Uterus (tissue), 4 donors: ENCODE measurements around the gene NATD1. TPM values are rescaled to one million over a fixed set of nuclear protein-coding genes. Genes with fewer than 3 reads are reported as not detected.

Experiments used
- DNase-seq, 2 donors: peaks; one replicate each; pipeline ENCODE4 v3.0.0-alpha.2; 2019 to 2020
- H3K27ac ChIP-seq, 2 donors: fragments of 200-600 bp; sonication (generic); 1 replicate in 1 of 2; 2 replicates in 1 of 2; pipeline ENCODE4 v1.5.1; 2016 to 2018
- H3K27me3 ChIP-seq, 2 donors: fragments of 200-600 bp; sonication (generic); one replicate each; pipeline ENCODE4 v1.5.1; 2018 to 2019; ENCODE audit warnings: control low read depth in 1 of 2
- H3K36me3 ChIP-seq, 2 donors: fragments of 200-600 bp; sonication (generic); one replicate each; pipeline ENCODE4 v1.5.1; 2019; ENCODE audit warnings: control low read depth in 1 of 2
- H3K4me1 ChIP-seq, 2 donors: fragments of 200-600 bp; sonication (generic); one replicate each; pipeline ENCODE4 v1.5.1; 2018 to 2019; ENCODE audit warnings: control low read depth in 1 of 2
- H3K4me3 ChIP-seq, 2 donors: fragments of 200-600 bp; sonication (generic); 1 replicate in 1 of 2; 2 replicates in 1 of 2; pipeline ENCODE4 v1.5.1; 2018 to 2019; ENCODE audit warnings: mild to moderate bottlenecking in 1 of 2
- H3K9me3 ChIP-seq, 2 donors: fragments of 200-600 bp; sonication (generic); one replicate each; pipeline ENCODE4 v1.5.1; 2019; ENCODE audit warnings: control low read depth in 1 of 2
- CTCF ChIP-seq, 4 experiments: fragments of 200-600 bp in 2 of 4; fragments of 450-650 bp in 2 of 4; sonication (generic) in 2 of 4; IDR thresholded peaks; one replicate each; pipeline ENCODE4 v1.5.1; 2016 to 2019; ENCODE audit warnings: antibody characterized with exemption in 4 of 4, mild to moderate bottlenecking in 2 of 4, moderate library complexity in 1 of 4
- POLR2A ChIP-seq, 2 donors: fragments of 450-650 bp; IDR thresholded peaks; one replicate each; pipeline ENCODE4 v1.6.1; 2016; ENCODE audit warnings: antibody characterized with exemption in 2 of 2, mild to moderate bottlenecking in 1 of 2, moderate library complexity in 1 of 2
- intact Hi-C: fragments of 100-400 bp; cut with DNase I; formaldehyde crosslinking; loops from one replicate; pipeline ENCODE4 v1.15.1; 2023; ENCODE audit warnings: low total_unique reads
- total RNA-seq, 4 donors: library from RNA; depleted of rRNA in 3 of 4; stranded (reverse); fragments of >200 nt in 3 of 4; gene quantifications; one replicate each; pipeline versions ENCODE4 v1.1.0 to v1.2.4, GENCODE V29; 2014 to 2023
- donor health status: DM: yes; HTN: yes; CAD: no.

The NATD1 gene
- total RNA-seq, 4 donors from 2014 or later: 2.1 to 4.9 (median 3.8) TPM

GRCh38 chr17:21282231-21282630 lies 29.0 kb upstream of the NATD1 start:
- Histone ChIP-seq H3K27ac (peak overlapping the region; percentile 70 to 78), H3K27me3 (no peaks in the 10 kb centered on the region), H3K9me3 (no peaks in the 10 kb centered on the region), H3K36me3 (no peaks in the 10 kb centered on the region), H3K4me1 (peaks cover 7 to 12% of the 10 kb centered on the region in 2 donors), H3K4me3 (no peak overlapping the region)
- intact Hi-C loops: no loop called here
- peak; percentile 65 to 78 for DNase-seq
- TF ChIP-seq POLR2A (IDR thresholded peaks at IDR 0.05) (no peak), CTCF (IDR thresholded peaks at IDR 0.05) (no peak)

- Histone ChIP-seq H3K27ac (no peak overlapping the region), H3K4me1 (peaks cover 0 to 13% of the 10 kb centered on the region in 2 donors), H3K27me3 (no peaks in the 10 kb centered on the region), H3K4me3 (no peak overlapping the region), H3K9me3 (no peaks in the 10 kb centered on the region), H3K36me3 (no peaks in the 10 kb centered on the region)
- intact Hi-C loops: no loop called here
- TF ChIP-seq POLR2A (IDR thresholded peaks at IDR 0.05) (peak in 1 of 2 donors; percentile 11), CTCF (IDR thresholded peaks at IDR 0.05) (peak; percentile 93 to 97 (median 94))
- DNase-seq: peak; percentile 82 to 83
Observed at GRCh38 chr17:21280081-21280518, 26.9 kb upstream of the NATD1 start.

GRCh38 chr17:21279582-21279981 lies 26.4 kb upstream of the NATD1 start:
- Histone ChIP-seq H3K4me1 (peaks cover 0 to 13% of the 10 kb centered on the region in 2 donors), H3K4me3 (no peak overlapping the region), H3K9me3 (no peaks in the 10 kb centered on the region), H3K36me3 (no peaks in the 10 kb centered on the region), H3K27me3 (no peaks in the 10 kb centered on the region), H3K27ac (no peak overlapping the region)
- intact Hi-C loops: loop anchor here (10.0 kb wide), 1 partner anchor 155 kb away; the partner anchor contains the start of gene DHRS7B
- TF ChIP-seq CTCF (IDR thresholded peaks at IDR 0.05) (no peak), POLR2A (IDR thresholded peaks at IDR 0.05) (no peak)
- no peak for DNase-seq

GRCh38 chr17:21279198-21279535 lies 26.0 kb upstream of the NATD1 start:
- H3K4me1 ChIP-seq: peaks cover 0 to 13% of the 10 kb centered on the region in 2 donors
- no peaks in the 10 kb centered on the region for H3K36me3 ChIP-seq
- no peaks in the 10 kb centered on the region for H3K27me3 ChIP-seq
- intact Hi-C loops: loop anchor here (10.0 kb wide), 1 partner anchor 154 kb away; the partner anchor contains the start of gene DHRS7B
- no peak overlapping the region for H3K4me3 ChIP-seq
- no peak for DNase-seq
- H3K27ac ChIP-seq: no peak overlapping the region
- no peaks in the 10 kb centered on the region for H3K9me3 ChIP-seq
- TF ChIP-seq CTCF (IDR thresholded peaks at IDR 0.05) (no peak), POLR2A (IDR thresholded peaks at IDR 0.05) (no peak)

GRCh38 chr17:21278450-21279197 lies 25.4 kb upstream of the NATD1 start:
- TF ChIP-seq POLR2A (IDR thresholded peaks at IDR 0.05) (no peak), CTCF (IDR thresholded peaks at IDR 0.05) (no peak)
- Histone ChIP-seq H3K9me3 (no peaks in the 10 kb centered on the region), H3K4me3 (no peak overlapping the region), H3K27ac (no peak overlapping the region), H3K36me3 (no peaks in the 10 kb centered on the region), H3K4me1 (peaks cover 0 to 13% of the 10 kb centered on the region in 2 donors), H3K27me3 (no peaks in the 10 kb centered on the region)
- intact Hi-C loops: loop anchor here (10.0 kb wide), 1 partner anchor 154 kb away; the partner anchor contains the start of gene DHRS7B
- DNase-seq: no peak
